GM18861 (cell line): ENCODE results near the gene ZNF462.
"Not testable (repeated sequence)": the region's sequence is repeated elsewhere in the genome, so short reads cannot be mapped to it uniquely, and the experiment has no call there.

ENCODE experiments used
- ATAC-seq: cut with Tn5 transposase; IDR thresholded peaks from one replicate; pipeline ENCODE4 v1.9.1; 2021; ENCODE audit not compliant: unreplicated experiment

Gene ZNF462

GRCh38 chr9:106887066-106887465 is 24.1 kb downstream of the ZNF462 start:
- ATAC-seq = no peak

- ATAC-seq = no peak
Observed at GRCh38 chr9:106889061-106889590, 26.2 kb downstream of the ZNF462 start.

- no peak for ATAC-seq
Observed at GRCh38 chr9:106890608-106891007, 27.6 kb downstream of the ZNF462 start.

- no peak for ATAC-seq
Observed at GRCh38 chr9:106891286-106891685, 28.3 kb downstream of the ZNF462 start.

- ATAC-seq = no peak
Observed at GRCh38 chr9:106892632-106893031, 29.7 kb downstream of the ZNF462 start.

- no peak for ATAC-seq
Observed at GRCh38 chr9:106893088-106893487, 30.1 kb downstream of the ZNF462 start.

GRCh38 chr9:106896695-106897094 is 33.7 kb downstream of the ZNF462 start:
- no peak for ATAC-seq

- no peak for ATAC-seq
Observed at GRCh38 chr9:106897236-106897635, 34.3 kb downstream of the ZNF462 start.

- ATAC-seq = no peak
Observed at GRCh38 chr9:106897751-106898150, 34.8 kb downstream of the ZNF462 start.

GRCh38 chr9:106900523-106900922 is 37.6 kb downstream of the ZNF462 start:
- ATAC-seq = not testable (repeated sequence)

GRCh38 chr9:106906129-106906528 is 43.2 kb downstream of the ZNF462 start:
- ATAC-seq = no peak

GRCh38 chr9:106911951-106912350 is 49.0 kb downstream of the ZNF462 start:
- no peak for ATAC-seq

GRCh38 chr9:106913276-106913675 is 50.3 kb downstream of the ZNF462 start:
- no peak for ATAC-seq

GRCh38 chr9:106915851-106916250 is 52.9 kb downstream of the ZNF462 start:
- no peak for ATAC-seq

GRCh38 chr9:106916466-106917235 is 53.7 kb downstream of the ZNF462 start:
- no peak for ATAC-seq

- ATAC-seq = no peak
Observed at GRCh38 chr9:106918825-106919509, 56.0 kb downstream of the ZNF462 start.

- ATAC-seq = no peak
Observed at GRCh38 chr9:106920091-106920490, 57.1 kb downstream of the ZNF462 start.

GRCh38 chr9:106920701-106921283 is 57.8 kb downstream of the ZNF462 start:
- ATAC-seq = no peak

- ATAC-seq = no peak
Observed at GRCh38 chr9:106921341-106921899, 58.5 kb downstream of the ZNF462 start.

- no peak for ATAC-seq
Observed at GRCh38 chr9:106922026-106922425, 59.1 kb downstream of the ZNF462 start.

- ATAC-seq = no peak
Observed at GRCh38 chr9:106925392-106925791, 62.4 kb downstream of the ZNF462 start.

GRCh38 chr9:106927916-106928315 is 65.0 kb downstream of the ZNF462 start:
- ATAC-seq = no peak
